H9 (cell line): Measurements from ENCODE around the gene SHB. TPM values are rescaled to one million over a fixed set of nuclear protein-coding genes. Genes with fewer than 3 reads are reported as not detected.

Source experiments
- DNase-seq: peaks from one replicate; pipeline ENCODE4 v3.0.0-alpha.2; 2017
- H2AFZ ChIP-seq: one replicate; pipeline ENCODE4 v1.6.1; 2013; ENCODE audit warnings: mild to moderate bottlenecking, low read length, control low read depth, moderate library complexity
- H2AK5ac ChIP-seq: 2 replicates; pipeline ENCODE4 v1.6.1; 2013; ENCODE audit warnings: low read length, control low read depth, mixed read lengths; ENCODE audit not compliant: insufficient read length
- H2BK120ac ChIP-seq: one replicate; pipeline ENCODE4 v1.6.1; 2013; ENCODE audit warnings: low read depth, mild to moderate bottlenecking, low read length, control low read depth, inconsistent platforms; ENCODE audit not compliant: poor library complexity, severe bottlenecking
- H2BK12ac ChIP-seq: 2 replicates; pipeline ENCODE4 v1.6.1; 2013; ENCODE audit warnings: low read length, control low read depth, mixed read lengths, low read depth; ENCODE audit not compliant: insufficient read length
- H2BK15ac ChIP-seq: 2 replicates; pipeline ENCODE4 v1.6.1; 2013; ENCODE audit warnings: low read depth, low read length, control low read depth
- H2BK20ac ChIP-seq: one replicate; pipeline ENCODE4 v1.6.1; 2013; ENCODE audit warnings: low read depth, mild to moderate bottlenecking, low read length, control low read depth, inconsistent platforms; ENCODE audit not compliant: poor library complexity, severe bottlenecking
- H2BK5ac ChIP-seq: 2 replicates; pipeline ENCODE4 v1.6.1; 2013; ENCODE audit warnings: low read length, control low read depth, mixed read lengths; ENCODE audit not compliant: insufficient read length
- H3K14ac ChIP-seq: 2 replicates; pipeline ENCODE4 v1.6.1; 2013; ENCODE audit warnings: low read length, control low read depth; ENCODE audit not compliant: insufficient read depth
- H3K18ac ChIP-seq: 2 replicates; pipeline ENCODE4 v1.6.1; 2013; ENCODE audit warnings: low read depth, mild to moderate bottlenecking, mixed read lengths, low read length, control low read depth; ENCODE audit not compliant: insufficient read length
- H3K23ac ChIP-seq: 2 replicates; pipeline ENCODE4 v1.6.1; 2013; ENCODE audit warnings: low read length, control low read depth, mixed read lengths, low read depth; ENCODE audit not compliant: insufficient read length
- H3K23me2 ChIP-seq: 2 replicates; pipeline ENCODE4 v1.6.1; 2013; ENCODE audit warnings: low read depth, mild to moderate bottlenecking, mixed read lengths, low read length, control low read depth; ENCODE audit not compliant: insufficient read length, poor library complexity, severe bottlenecking
- H3K27ac ChIP-seq: 2 replicates; pipeline ENCODE4 v1.5.1; 2013; ENCODE audit warnings: low read length, control low read depth, mixed read lengths, low read depth; ENCODE audit not compliant: insufficient read length
- H3K27me3 ChIP-seq: 2 replicates; pipeline ENCODE4 v1.6.1; 2013; ENCODE audit warnings: low read length, control low read depth, inconsistent platforms; ENCODE audit not compliant: insufficient read depth
- H3K4ac ChIP-seq: 2 replicates; pipeline ENCODE4 v1.6.1; 2013; ENCODE audit warnings: low read depth, mild to moderate bottlenecking, control low read depth, inconsistent platforms, low read length, moderate library complexity
- H3K4me1 ChIP-seq: 2 replicates; pipeline ENCODE4 v1.6.1; 2013; ENCODE audit warnings: low read length, control low read depth, inconsistent platforms; ENCODE audit not compliant: insufficient read depth
- H3K4me2 ChIP-seq: 2 replicates; pipeline ENCODE4 v1.6.1; 2013; ENCODE audit warnings: low read length, control low read depth, mixed read lengths; ENCODE audit not compliant: insufficient read length, insufficient read depth
- H3K56ac ChIP-seq: 2 replicates; pipeline ENCODE4 v1.6.1; 2013; ENCODE audit warnings: low read depth, mild to moderate bottlenecking, mixed read lengths, low read length, control low read depth; ENCODE audit not compliant: insufficient read length
- H3K79me1 ChIP-seq: 2 replicates; pipeline ENCODE4 v1.6.1; 2013; ENCODE audit warnings: low read depth, mild to moderate bottlenecking, moderate library complexity, low read length, control low read depth, inconsistent platforms; ENCODE audit not compliant: insufficient read depth, poor library complexity, severe bottlenecking
- H3K79me2 ChIP-seq: 2 replicates; pipeline ENCODE4 v1.6.1; 2013; ENCODE audit warnings: low read length, control low read depth, inconsistent platforms; ENCODE audit not compliant: insufficient read depth
- H3K9ac ChIP-seq: 2 replicates; pipeline ENCODE4 v1.6.1; 2013; ENCODE audit warnings: low read length, control low read depth, mixed read lengths; ENCODE audit not compliant: insufficient read length; ENCODE audit errors: extremely low read depth
- H3K9me3 ChIP-seq: one replicate; pipeline ENCODE4 v1.6.1; 2013; ENCODE audit warnings: low read depth, low read length, inconsistent platforms; ENCODE audit not compliant: control insufficient read depth
- H3T11ph ChIP-seq: one replicate; pipeline ENCODE4 v1.6.1; 2013; ENCODE audit warnings: mild to moderate bottlenecking, low read length, control low read depth, inconsistent platforms
- H4K20me1 ChIP-seq: one replicate; pipeline ENCODE4 v1.6.1; 2013; ENCODE audit not compliant: control insufficient read depth, insufficient read length, insufficient read depth
- H4K5ac ChIP-seq: 2 replicates; pipeline ENCODE4 v1.6.1; 2013; ENCODE audit warnings: low read depth, mild to moderate bottlenecking, mixed read lengths, low read length, control low read depth; ENCODE audit not compliant: insufficient read length
- H4K8ac ChIP-seq: replicated peaks from 2 replicates; pipeline ENCODE4 v1.6.1; 2013; ENCODE audit warnings: low read length, control low read depth, mixed read lengths, low read depth; ENCODE audit not compliant: insufficient read length
- H4K91ac ChIP-seq: 2 replicates; pipeline ENCODE4 v1.6.1; 2013; ENCODE audit warnings: low read depth, mild to moderate bottlenecking, moderate library complexity, mixed read lengths, low read length, control low read depth; ENCODE audit not compliant: insufficient read length
- H3K27ac Mint-ChIP-seq, 3 experiments: 2 replicates in 2 of 3; 3 replicates in 1 of 3; pipeline ENCODE4 v1.8.0; 2020 to 2021; ENCODE audit warnings: mixed read lengths in 3 of 3, mild to moderate bottlenecking in 1 of 3, moderate library complexity in 1 of 3
- H3K27me3 Mint-ChIP-seq: 2 replicates; pipeline ENCODE4 v1.8.0; 2021; ENCODE audit warnings: low read depth, mild to moderate bottlenecking, moderate library complexity, mixed read lengths
- H3K36me3 Mint-ChIP-seq, 3 experiments: 2 replicates in 2 of 3; 3 replicates in 1 of 3; pipeline ENCODE4 v1.8.0; 2020 to 2021; ENCODE audit warnings: low read depth in 3 of 3, mixed read lengths in 3 of 3; ENCODE audit not compliant: insufficient read depth in 1 of 3
- H3K4me1 Mint-ChIP-seq, 2 experiments: 2 replicates each; pipeline ENCODE4 v1.8.0; 2020; ENCODE audit warnings: mixed read lengths in 2 of 2
- H3K4me3 Mint-ChIP-seq, 2 experiments: 2 replicates in 1 of 2; 3 replicates in 1 of 2; pipeline ENCODE4 v1.8.0; 2020 to 2021; ENCODE audit warnings: mild to moderate bottlenecking in 2 of 2, mixed read lengths in 2 of 2, moderate library complexity in 1 of 2
- H3K9me3 Mint-ChIP-seq, 2 experiments: 2 replicates in 1 of 2; 3 replicates in 1 of 2; pipeline ENCODE4 v1.8.0; 2020; ENCODE audit warnings: mild to moderate bottlenecking in 2 of 2, mixed read lengths in 2 of 2, moderate library complexity in 1 of 2
- WGBS: extraction: QIAGEN DNeasy Blood & Tissue Kit; methylation state at CpG from one replicate; pipeline ENCODE4 v1.1.7; 2013; ENCODE audit warnings: missing lambda C conversion rate, low lambda C conversion rate, mixed read lengths; ENCODE audit not compliant: insufficient read length; ENCODE audit errors: extremely low coverage; 5-methylcytosine and 5-hydroxymethylcytosine counted together
- total RNA-seq: library from RNA; stranded (reverse); gene quantifications from 2 replicates; pipeline ENCODE4 v1.2.1, GENCODE V29; 2021
- TF ChIP-seq, protein P1 (sequence below): fragments of 200-600 bp; sonication (generic); conservative IDR thresholded peaks from 3 replicates; pipeline ENCODE4 v1.8.0; 2021; ENCODE audit warnings: antibody characterized with exemption, mild to moderate bottlenecking

SHB gene
- total RNA-seq, 1 experiment from 2014 or later = 14.6 TPM

DNA sequence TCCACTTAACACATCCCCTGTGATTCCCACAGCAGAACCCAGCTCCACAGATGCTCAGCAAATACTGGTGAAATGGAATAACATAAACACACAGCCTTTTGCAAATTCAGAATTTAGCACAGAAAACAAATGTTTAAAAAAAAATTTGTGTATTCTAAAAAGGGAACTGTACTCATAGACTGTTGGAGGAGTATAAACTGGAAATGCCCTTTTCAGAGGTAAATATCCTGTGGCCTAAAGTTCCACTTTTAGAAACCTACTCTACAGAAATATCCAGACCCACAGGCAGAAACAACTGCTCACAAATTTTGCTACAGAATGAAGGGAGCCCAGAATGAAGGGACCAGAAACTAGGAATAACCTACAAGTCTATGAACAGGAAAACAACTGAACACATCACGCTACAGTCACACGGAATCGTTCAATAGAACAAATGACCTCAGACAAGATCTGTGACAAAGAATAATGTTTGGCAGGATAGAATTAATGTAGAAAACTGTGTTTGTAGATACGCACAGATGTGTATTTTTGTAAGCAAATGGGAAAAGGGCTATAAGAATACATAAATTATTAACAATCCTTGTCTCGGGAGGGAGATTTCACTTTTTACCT, 78.5 kb downstream of the SHB start:
- H3K14ac ChIP-seq = no peak overlapping the region
- H2BK15ac ChIP-seq = no peak overlapping the region
- H3K27me3 Mint-ChIP-seq = no peaks in the 10 kb centered on the region
- no peak overlapping the region for H3K23ac ChIP-seq
- H3K36me3 Mint-ChIP-seq = no peaks in the 10 kb centered on the region
- H2AFZ ChIP-seq = no peak overlapping the region
- H4K91ac ChIP-seq = no peak overlapping the region
- no peak overlapping the region for H3K18ac ChIP-seq
- H3K4me1 ChIP-seq = no peaks in the 10 kb centered on the region
- no peaks in the 10 kb centered on the region for H3K9me3 ChIP-seq
- no peak overlapping the region for H2AK5ac ChIP-seq
- no peak overlapping the region for H3T11ph ChIP-seq
- H2BK5ac ChIP-seq = no peak overlapping the region
- no peak overlapping the region for H3K9ac ChIP-seq
- H3K79me2 ChIP-seq = no peaks in the 10 kb centered on the region; the same call in 1 of the 2 replicates
- no peak overlapping the region for H3K27ac ChIP-seq
- H2BK120ac ChIP-seq = no peak overlapping the region
- no peaks in the 10 kb centered on the region for H3K23me2 ChIP-seq
- no peak overlapping the region for H3K4me2 ChIP-seq
- no peak overlapping the region for H2BK20ac ChIP-seq
- H3K27ac Mint-ChIP-seq = no peak overlapping the region; a peak in 1 of 7 replicates
- no peak overlapping the region for H3K4me3 Mint-ChIP-seq
- no peaks in the 10 kb centered on the region for H3K9me3 Mint-ChIP-seq
- no peak overlapping the region for H3K4ac ChIP-seq
- no peaks in the 10 kb centered on the region for H3K79me1 ChIP-seq
- no peak overlapping the region for H4K5ac ChIP-seq
- no peak overlapping the region for H4K8ac ChIP-seq
- no CpG with 5 or more reads among the region's 5 CpGs for WGBS
- no peak overlapping the region for H2BK12ac ChIP-seq
- no peaks in the 10 kb centered on the region for H4K20me1 ChIP-seq
- no peak overlapping the region for H3K56ac ChIP-seq
- peaks cover 6 to 8% of the 10 kb centered on the region in 2 experiments for H3K4me1 Mint-ChIP-seq
- H3K27me3 ChIP-seq = no peaks in the 10 kb centered on the region
- TF ChIP-seq, protein P1, sequence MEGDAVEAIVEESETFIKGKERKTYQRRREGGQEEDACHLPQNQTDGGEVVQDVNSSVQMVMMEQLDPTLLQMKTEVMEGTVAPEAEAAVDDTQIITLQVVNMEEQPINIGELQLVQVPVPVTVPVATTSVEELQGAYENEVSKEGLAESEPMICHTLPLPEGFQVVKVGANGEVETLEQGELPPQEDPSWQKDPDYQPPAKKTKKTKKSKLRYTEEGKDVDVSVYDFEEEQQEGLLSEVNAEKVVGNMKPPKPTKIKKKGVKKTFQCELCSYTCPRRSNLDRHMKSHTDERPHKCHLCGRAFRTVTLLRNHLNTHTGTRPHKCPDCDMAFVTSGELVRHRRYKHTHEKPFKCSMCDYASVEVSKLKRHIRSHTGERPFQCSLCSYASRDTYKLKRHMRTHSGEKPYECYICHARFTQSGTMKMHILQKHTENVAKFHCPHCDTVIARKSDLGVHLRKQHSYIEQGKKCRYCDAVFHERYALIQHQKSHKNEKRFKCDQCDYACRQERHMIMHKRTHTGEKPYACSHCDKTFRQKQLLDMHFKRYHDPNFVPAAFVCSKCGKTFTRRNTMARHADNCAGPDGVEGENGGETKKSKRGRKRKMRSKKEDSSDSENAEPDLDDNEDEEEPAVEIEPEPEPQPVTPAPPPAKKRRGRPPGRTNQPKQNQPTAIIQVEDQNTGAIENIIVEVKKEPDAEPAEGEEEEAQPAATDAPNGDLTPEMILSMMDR = no peak
- DNase-seq = no peak
